Measurements from ENCODE around the gene DCTN3.

Gene DCTN3

GRCh38 chr9:34591917-34592866 lies 28.1 kb downstream of the DCTN3 start:
- no peak for DNase-seq (ENCODE audit: insufficient read length, low spot score)
- no peak for FAIRE-seq
- TF ChIP-seq CTCF (IDR thresholded peaks at IDR 0.05; ENCODE audit: insufficient read depth, missing control alignments), result no peak

- FAIRE-seq (no peak), DNase-seq (ENCODE audit: insufficient read length, low spot score) (peak; percentile 85)
- peak; percentile 77 for TF ChIP-seq CTCF (IDR thresholded peaks at IDR 0.05; ENCODE audit: insufficient read depth, missing control alignments)
Observed at GRCh38 chr9:34591248-34591916, 28.9 kb downstream of the DCTN3 start.

DNA sequence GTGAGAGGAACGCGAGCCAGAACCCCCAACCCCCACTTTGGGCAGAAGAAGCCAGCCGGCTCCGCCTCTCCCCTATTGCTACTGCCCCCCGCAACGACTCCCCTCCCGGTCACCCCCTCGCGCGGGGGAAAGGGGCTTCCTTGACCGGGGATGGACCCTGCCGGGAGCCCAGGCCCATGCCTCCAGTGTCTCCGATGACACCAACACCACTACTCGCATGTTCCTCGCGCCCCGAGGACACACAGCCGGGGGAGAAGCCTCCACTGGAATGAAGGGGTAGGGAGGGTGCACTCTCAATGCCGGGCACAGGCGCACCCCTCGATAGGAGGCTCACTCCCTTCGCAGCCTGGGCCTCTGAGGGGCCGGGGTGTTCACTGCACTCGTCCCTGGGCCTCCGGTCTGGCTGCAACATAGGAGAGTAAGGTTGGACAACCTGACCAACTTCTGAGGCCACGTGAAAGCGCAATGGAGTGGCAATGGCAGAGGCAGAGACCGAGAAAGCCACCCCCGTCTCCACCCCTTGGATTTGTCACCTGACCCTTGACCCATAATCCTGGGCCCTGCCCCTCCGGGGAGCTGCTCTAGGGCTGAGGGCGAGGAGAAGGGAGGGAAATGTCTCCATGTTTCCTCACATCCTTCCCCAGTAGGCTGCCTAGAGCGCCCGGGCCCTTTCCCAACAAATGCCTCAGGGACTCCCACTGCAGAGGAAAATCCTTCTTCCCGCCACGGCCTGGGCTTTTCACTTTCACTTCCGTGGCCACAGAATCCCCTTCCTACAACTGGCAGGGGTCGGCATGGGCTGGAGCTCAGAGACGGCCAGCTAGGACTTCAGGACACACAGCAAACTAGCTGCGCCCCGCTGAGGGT lies 29.7 kb downstream of the DCTN3 start:
- DNase-seq (ENCODE audit: insufficient read length, low spot score) (no peak), FAIRE-seq (no peak)
- no peak for TF ChIP-seq CTCF (IDR thresholded peaks at IDR 0.05; ENCODE audit: insufficient read depth, missing control alignments)

- no peak for TF ChIP-seq CTCF (IDR thresholded peaks at IDR 0.05; ENCODE audit: insufficient read depth, missing control alignments)
- no peak for FAIRE-seq
- DNase-seq (ENCODE audit: insufficient read length, low spot score), result peak; percentile 88
Observed at GRCh38 chr9:34589636-34590380, 30.5 kb downstream of the DCTN3 start, which contains the start of gene CNTFR. TSS of gene CNTFR (minus strand) at chr9:34589724. CDS start at chr9:34568981, 20,743 bp downstream.

DNA sequence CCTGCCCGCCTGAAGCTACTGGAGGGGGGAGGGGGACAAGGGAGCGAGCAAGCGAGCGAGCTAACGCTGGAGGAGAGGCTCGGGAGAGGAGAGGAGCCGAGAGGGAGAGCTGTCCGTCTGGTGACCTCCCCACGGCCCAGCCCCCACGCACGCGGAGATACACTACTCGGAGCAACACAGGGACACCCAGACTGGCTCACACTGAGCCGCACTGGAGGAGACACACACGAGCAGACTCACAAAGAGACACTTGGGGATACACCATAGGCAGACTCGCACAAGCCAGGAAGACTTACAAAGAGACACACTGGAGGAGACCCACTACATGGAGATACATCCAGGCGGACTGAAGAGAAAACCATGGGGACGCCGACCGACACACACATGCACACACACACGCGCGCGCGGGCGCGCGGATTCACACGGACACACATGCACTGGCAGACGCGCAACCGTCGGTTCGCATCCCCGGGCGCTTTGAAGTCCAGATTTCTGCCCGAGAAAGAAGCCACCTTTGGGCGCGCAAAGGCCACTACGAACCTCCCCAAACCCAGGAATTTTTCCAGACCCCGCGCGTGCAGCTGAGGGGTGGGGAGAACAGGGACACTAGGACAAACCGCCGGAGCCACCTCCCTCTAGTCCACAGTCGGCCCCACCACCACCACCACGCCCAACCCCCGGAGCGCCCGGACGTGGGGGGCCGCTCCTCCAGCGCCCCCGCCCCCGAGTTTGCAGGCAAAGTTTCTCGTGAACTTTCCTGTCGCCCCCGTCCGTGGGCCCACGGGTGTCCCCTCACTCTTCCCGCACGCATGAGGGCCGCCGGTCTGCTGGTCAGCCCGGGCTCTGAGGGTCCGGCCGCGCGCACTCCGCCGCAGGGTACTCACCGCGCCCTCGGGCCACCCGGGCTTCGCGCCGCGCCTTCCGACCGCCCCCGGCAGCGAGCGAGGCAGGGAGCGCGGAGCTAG lies 31.3 kb downstream of the DCTN3 start:
- FAIRE-seq (no peak), DNase-seq (ENCODE audit: insufficient read length, low spot score) (no peak)
- no peak for TF ChIP-seq CTCF (IDR thresholded peaks at IDR 0.05; ENCODE audit: insufficient read depth, missing control alignments)

Data from D721Med (cell line).